GM12878 (cell line): Measurements from ENCODE around the gene INCA1. TPM values are rescaled to one million over a fixed set of nuclear protein-coding genes. Genes with fewer than 3 reads are reported as not detected.

Source experiments
- ATAC-seq: fragments of 200-7000 bp; cut with Tn5 transposase; 3 replicates; pipeline ENCODE4 v1.9.1; 2020; ENCODE audit warnings: mild to moderate bottlenecking, moderate library complexity
- BruUV-seq: library from RNA; stranded (reverse); fragments of 400-500 nt; replicated peaks from 2 replicates; lab custom pipeline; 2021; lab: Mats Ljungman, UMichigan
- CTCF ChIA-PET: fragments of 300-600 bp; sonication (Branson Sonifier 250); formaldehyde crosslinking; extraction: SDS; loops from one replicate; lab custom pipeline; 2021; ENCODE audit warnings: inconsistent platforms; lab: Yijun Ruan, JAX
- POLR2A ChIA-PET: fragments of 350-600 bp; formaldehyde crosslinking; extraction: SDS; loops from one replicate; lab custom pipeline; 2021; ENCODE audit warnings: inconsistent platforms; lab: Charles Lee
- RAD21 ChIA-PET: fragments of 300-600 bp; sonication (Branson Sonifier 250); formaldehyde crosslinking; loops from one replicate; lab custom pipeline; 2023; ENCODE audit warnings: antibody characterized with exemption; ENCODE audit not compliant: unreplicated experiment; lab: Charles Lee
- SMC1A ChIA-PET: fragments of 300-600 bp; sonication (Branson Sonifier 250); formaldehyde crosslinking; loops from one replicate; lab custom pipeline; 2023; ENCODE audit not compliant: unreplicated experiment, uncharacterized antibody; lab: Charles Lee
- DNase-seq: peaks from one replicate; pipeline ENCODE4 v3.0.0-alpha.2; 2011; ENCODE audit warnings: low read depth, low spot score
- FAIRE-seq: peaks from 3 replicates; lab custom pipeline; 2011; peaks lifted over from hg19 to GRCh38; lab: Jason Lieb, UNC
- H2AFZ ChIP-seq: 2 replicates; pipeline ENCODE4 v1.6.0; 2011; ENCODE audit warnings: low read depth, low read length, control low read depth; ENCODE audit not compliant: control insufficient read depth
- H3K27ac ChIP-seq: 2 replicates; pipeline ENCODE4 v1.5.1; 2011; ENCODE audit warnings: control low read depth; ENCODE audit not compliant: control insufficient read depth, insufficient read depth
- H3K27me3 ChIP-seq, 2 experiments: replicated peaks in 1 of 2; 2 replicates each; pipeline versions ENCODE4 v1.6.0 to v1.6.1; 2011; ENCODE audit warnings: low read length in 1 of 2; ENCODE audit not compliant: control insufficient read depth in 2 of 2, insufficient read depth in 2 of 2
- H3K36me3 ChIP-seq, 2 experiments: 2 replicates each; pipeline ENCODE4 v1.5.1; 2011; ENCODE audit warnings: low read length in 1 of 2; ENCODE audit not compliant: control insufficient read depth in 2 of 2, insufficient read depth in 2 of 2
- H3K4me1 ChIP-seq: 2 replicates; pipeline ENCODE4 v1.6.1; 2011; ENCODE audit warnings: mild to moderate bottlenecking, low read length, moderate library complexity, mixed read lengths; ENCODE audit not compliant: control insufficient read depth, insufficient read depth
- H3K4me2 ChIP-seq: 2 replicates; pipeline ENCODE4 v1.6.0; 2011; ENCODE audit warnings: control low read depth; ENCODE audit not compliant: control insufficient read depth, insufficient read depth
- H3K4me3 ChIP-seq: fragments of 200-600 bp; sonication (generic); 2 replicates; pipeline ENCODE4 v1.5.1; 2016
- H3K79me2 ChIP-seq: 2 replicates; pipeline ENCODE4 v1.6.0; 2011; ENCODE audit warnings: low read length; ENCODE audit not compliant: control insufficient read depth, insufficient read depth
- H3K9ac ChIP-seq: 2 replicates; pipeline ENCODE4 v1.8.0; 2011; ENCODE audit warnings: low read length, control low read depth, mixed read lengths; ENCODE audit not compliant: control insufficient read depth, insufficient read depth
- H3K9me3 ChIP-seq: replicated peaks from 3 replicates; pipeline ENCODE4 v1.5.1; 2011; ENCODE audit warnings: mild to moderate bottlenecking, low read length; ENCODE audit not compliant: control insufficient read depth, insufficient read depth
- H4K20me1 ChIP-seq: 2 replicates; pipeline ENCODE4 v1.6.0; 2011; ENCODE audit not compliant: control insufficient read depth, insufficient read depth
- ATF3 ChIP-seq: IDR thresholded peaks from 2 replicates; pipeline ENCODE4 v1.6.1; 2011; ENCODE audit warnings: low read depth, mild to moderate bottlenecking, low read length, moderate library complexity, borderline replicate concordance; ENCODE audit errors: extremely low read depth
- BACH1 ChIP-seq: fragments of 450-650 bp; IDR thresholded peaks from 2 replicates; pipeline ENCODE4 v1.6.1; 2017; ENCODE audit warnings: mild to moderate bottlenecking, borderline replicate concordance
- CBFB ChIP-seq: IDR thresholded peaks from 2 replicates; pipeline ENCODE4 v1.6.1; 2016; ENCODE audit warnings: antibody characterized with exemption, low read depth
- CUX1 ChIP-seq: IDR thresholded peaks from 2 replicates; pipeline ENCODE4 v1.6.1; 2012; ENCODE audit warnings: improper control_type of control experiment, low read depth, low read length; ENCODE audit not compliant: insufficient replicate concordance
- E4F1 ChIP-seq: fragments of 450-650 bp; IDR thresholded peaks from 2 replicates; pipeline ENCODE4 v1.6.1; 2018; ENCODE audit warnings: borderline replicate concordance, mild to moderate bottlenecking; ENCODE audit not compliant: partially characterized antibody
- IRF5 ChIP-seq: fragments of 450-650 bp; IDR thresholded peaks from 2 replicates; pipeline ENCODE4 v1.6.1; 2017; ENCODE audit warnings: borderline replicate concordance
- KDM1A ChIP-seq: fragments of 200-600 bp; sonication (generic); IDR thresholded peaks from 2 replicates; pipeline ENCODE4 v1.6.1; 2016; ENCODE audit warnings: borderline replicate concordance
- NFYA ChIP-seq: IDR thresholded peaks from 2 replicates; pipeline ENCODE4 v1.6.1; 2011; ENCODE audit warnings: low read depth, mild to moderate bottlenecking, low read length, improper control_type of control experiment, borderline replicate concordance
- POLR2AphosphoS2 ChIP-seq: IDR thresholded peaks from 2 replicates; pipeline ENCODE4 v1.6.1; 2011; ENCODE audit warnings: low read depth, mild to moderate bottlenecking, low read length, improper control_type of control experiment, moderate library complexity
- TCF12 ChIP-seq: IDR thresholded peaks from 2 replicates; pipeline ENCODE4 v1.6.1; 2011; ENCODE audit warnings: low read depth, mild to moderate bottlenecking, low read length
- ZBED1 ChIP-seq: IDR thresholded peaks from 2 replicates; pipeline ENCODE4 v1.6.1; 2016; ENCODE audit warnings: borderline replicate concordance
- WGBS: methylation state at CpG from one replicate; pipeline ENCODE4 v1.1.6; 2016; ENCODE audit warnings: low lambda C conversion rate; ENCODE audit not compliant: insufficient replicate concordance, insufficient coverage; ENCODE audit errors: missing lambda C conversion rate; 5-methylcytosine and 5-hydroxymethylcytosine counted together
- in situ Hi-C: fragments of 300-500 bp; cut with MboI; formaldehyde crosslinking; loops from 9 replicates; pipeline ENCODE4 v1.14.3; 2018; ENCODE audit warnings: mixed read lengths
- intact Hi-C: fragments of 100-400 bp; cut with micrococcal nuclease; formaldehyde crosslinking; loops from one replicate; pipeline ENCODE4 v1.14.2; 2022; ENCODE audit not compliant: unreplicated experiment
- polyA plus RNA-seq, 11 experiments: library from polyadenylated mRNA; depleted of rRNA in 4 of 11; unstranded in 6 of 11; stranded (reverse) in 5 of 11; fragments of >200 nt; fragmentation: Nextera tagmentation in 4 of 11; fragmentation: Illumina TruSeq in 1 of 11; extraction: Ambion mirVana in 4 of 11; extraction: Trizol in 1 of 11; gene quantifications; 1 replicate in 1 of 11; 2 replicates in 10 of 11; pipeline versions ENCODE4 v1.2.1 to v1.2.3, GENCODE V29; 2011 to 2016; ENCODE audit warnings: inconsistent platforms in 2 of 11, missing spikeins in 2 of 11, low read depth in 1 of 11
- total RNA-seq, 4 experiments: library from RNA; depleted of rRNA in 3 of 4; stranded (reverse); fragments of >200 nt in 3 of 4; fragmentation: Illumina TruSeq in 1 of 4; extraction: Trizol in 1 of 4; gene quantifications; 2 replicates each; pipeline versions ENCODE4 v1.2.1 to v1.2.3, GENCODE V29; 2013 to 2021

Gene INCA1
- total and polyA plus RNA-seq, 10 of the 15 experiments (the other 5 are each of a cell fraction or from before 2014, with no cell fraction given) = 0.19 to 1.8 (median 0.45) TPM

GRCh38 chr17:4945944-4946280 lies 51.4 kb downstream of the INCA1 start (continued):
- TF ChIP-seq TCF12 (peak; percentile 76; the same call in 1 of the 2 replicates), ATF3 (no peak), POLR2AphosphoS2 (peak; percentile 31; the same call in 1 of the 2 replicates)
- TF ChIP-seq, all 136 proteins: peak for 5

GRCh38 chr17:4945176-4945943 lies 52.0 kb downstream of the INCA1 start:
- peaks cover 20 to 22% of the 10 kb centered on the region in 2 experiments for H3K36me3 ChIP-seq
- H4K20me1 ChIP-seq = peaks cover 5% of the 10 kb centered on the region
- DNase-seq (peak; percentile 65), ATAC-seq (peak; percentile 58), FAIRE-seq (peak; percentile 84)
- no peak overlapping the region for H2AFZ ChIP-seq
- intact Hi-C loops = no loop called here
- ChIA-PET POLR2A (interaction anchor here (0.6 to 17.5 kb wide), 3 partner anchors 20 to 72 kb away, joined by 5 to 272 read pairs (median 5); partner anchors contain the start of genes INCA1, KIF1C and SPAG7), SMC1A (interaction anchor here (0.6 to 7.1 kb wide), 5 partner anchors 12 to 41 kb away, joined by 3 to 50 read pairs (median 4); partner anchors contain the start of gene SPAG7), RAD21 (interaction anchor here (9.8 kb wide), 1 partner anchor 20 kb away, joined by 73 read pairs; the partner anchor contains the start of gene SPAG7), CTCF (interaction anchor here (1.2 to 2.4 kb wide), 2 partner anchors 36 to 116 kb away, joined by 3 to 12 read pairs; no protein-coding TSS in a partner anchor)
- H3K9me3 ChIP-seq = no peaks in the 10 kb centered on the region
- H3K4me1 ChIP-seq = peaks cover 37% of the 10 kb centered on the region
- peak overlapping the region; percentile 96 for H3K4me3 ChIP-seq
- BruUV-seq = no TSS peak
- H3K27me3 ChIP-seq = no peaks in the 10 kb centered on the region
- H3K9ac ChIP-seq = peak overlapping the region; percentile 100
- 0% methylated on average over 7 of the region's 7 CpGs for WGBS
- peaks cover 82% of the 10 kb centered on the region for H3K79me2 ChIP-seq
- peak overlapping the region; percentile 100 for H3K27ac ChIP-seq
- peak overlapping the region; percentile 55 for H3K4me2 ChIP-seq
- in situ Hi-C loops = no loop called here
- no peak for TF ChIP-seq KDM1A
- peak; percentile 94 for TF ChIP-seq ZBED1
- no peak for TF ChIP-seq E4F1
- peak; percentile 87; the same call in 1 of the 2 replicates for TF ChIP-seq CBFB
- no peak for TF ChIP-seq CUX1
- no peak for TF ChIP-seq NFYA
- TF ChIP-seq BACH1 = peak; percentile 99
- no peak for TF ChIP-seq IRF5
